Sigmoid colon (tissue), 7 donors: ENCODE results near the gene CCDC47. TPM values are rescaled to one million over a fixed set of nuclear protein-coding genes. Genes with fewer than 3 reads are reported as not detected.

Experiments
- DNase-seq: peaks from one replicate; pipeline ENCODE4 v3.0.0-alpha.2; 2019
- H3K27ac ChIP-seq, 4 donors: fragments of 200-600 bp; sonication (generic); one replicate each; pipeline ENCODE4 v1.5.1; 2016 to 2019; ENCODE audit warnings: mild to moderate bottlenecking in 1 of 4
- H3K27me3 ChIP-seq, 3 donors: fragments of 200-600 bp; sonication (generic); one replicate each; pipeline ENCODE4 v1.5.1; 2019; ENCODE audit warnings: mild to moderate bottlenecking in 1 of 3
- H3K36me3 ChIP-seq, 4 donors: fragments of 200-600 bp; sonication (generic); one replicate each; pipeline ENCODE4 v1.5.1; 2016 to 2019
- H3K4me1 ChIP-seq, 4 donors: fragments of 200-600 bp; sonication (generic); one replicate each; pipeline ENCODE4 v1.5.1; 2017 to 2019
- H3K4me3 ChIP-seq, 4 donors: fragments of 200-600 bp; sonication (generic); one replicate each; pipeline ENCODE4 v1.5.1; 2017 to 2019; ENCODE audit warnings: mild to moderate bottlenecking in 2 of 4, moderate library complexity in 1 of 4
- H3K9me3 ChIP-seq, 4 donors: fragments of 200-600 bp in 3 of 4; sonication (generic) in 3 of 4; one replicate each; pipeline versions ENCODE4 v1.5.1 to v1.6.1; 2013 to 2019
- EP300 ChIP-seq, 4 donors: sonication (generic); formaldehyde crosslinking; IDR thresholded peaks; one replicate each; pipeline ENCODE4 v1.6.1; 2017; ENCODE audit warnings: antibody characterized with exemption in 4 of 4
- POLR2A ChIP-seq, 2 donors: fragments of 450-650 bp; IDR thresholded peaks; one replicate each; pipeline ENCODE4 v1.6.1; 2016; ENCODE audit warnings: antibody characterized with exemption in 2 of 2, mild to moderate bottlenecking in 2 of 2, moderate library complexity in 2 of 2
- POLR2AphosphoS5 ChIP-seq, 4 donors: sonication (generic); formaldehyde crosslinking; IDR thresholded peaks; one replicate each; pipeline ENCODE4 v1.6.1; 2017; ENCODE audit warnings: antibody characterized with exemption in 4 of 4
- WGBS, 2 donors: extraction: QIAGEN DNeasy Blood & Tissue Kit; methylation state at CpG; one replicate each; pipeline ENCODE4 v1.1.7; 2013; 5-methylcytosine and 5-hydroxymethylcytosine counted together
- intact Hi-C: fragments of 100-400 bp; cut with DNase I; formaldehyde crosslinking; loops from one replicate; pipeline ENCODE4 v1.15.1; 2023
- polyA plus RNA-seq, 3 donors: library from polyadenylated mRNA; stranded (reverse); fragments of 200-250 nt; gene quantifications; one replicate each; pipeline ENCODE4 v1.2.3, GENCODE V29; 2013
- total RNA-seq, 4 donors: library from RNA; depleted of rRNA; stranded (reverse); fragments of >200 nt; gene quantifications; one replicate each; pipeline ENCODE4 v1.1.0, GENCODE V29; 2016
- TF ChIP-seq, protein P1 (sequence below), 4 experiments: fragments of 450-650 bp in 3 of 4; fragments of 200-600 bp in 1 of 4; IDR thresholded peaks; one replicate each; pipeline ENCODE4 v1.5.1; 2016 to 2019; ENCODE audit warnings: antibody characterized with exemption in 4 of 4, mild to moderate bottlenecking in 3 of 4, moderate library complexity in 2 of 4
- donor health status: healthy with polysubstance abuse.
- donor health status: Bipolar disorder and iron deficiency.
- donor health status: healthy.

CCDC47 gene
- total and polyA plus RNA-seq, 7 donors, result 12.0 to 65.4 (median 39.9) TPM

- no peak for DNase-seq
- peaks cover 5 to 78% (median 32%) of the 10 kb centered on the region in 4 donors for H3K36me3 ChIP-seq
- peaks cover 0 to 13% (median 11%) of the 10 kb centered on the region in 4 donors for H3K4me1 ChIP-seq
- no peaks in the 10 kb centered on the region for H3K27me3 ChIP-seq
- WGBS, 2 donors, result 46 to 80% methylated on average over 3 of the region's 3 CpGs
- intact Hi-C loops, result no loop called here
- TF ChIP-seq POLR2AphosphoS5 (IDR thresholded peaks at IDR 0.05), result no peak
- TF ChIP-seq POLR2A (IDR thresholded peaks at IDR 0.05), result no peak
- TF ChIP-seq EP300 (IDR thresholded peaks at IDR 0.05), result no peak
- TF ChIP-seq, protein P1, sequence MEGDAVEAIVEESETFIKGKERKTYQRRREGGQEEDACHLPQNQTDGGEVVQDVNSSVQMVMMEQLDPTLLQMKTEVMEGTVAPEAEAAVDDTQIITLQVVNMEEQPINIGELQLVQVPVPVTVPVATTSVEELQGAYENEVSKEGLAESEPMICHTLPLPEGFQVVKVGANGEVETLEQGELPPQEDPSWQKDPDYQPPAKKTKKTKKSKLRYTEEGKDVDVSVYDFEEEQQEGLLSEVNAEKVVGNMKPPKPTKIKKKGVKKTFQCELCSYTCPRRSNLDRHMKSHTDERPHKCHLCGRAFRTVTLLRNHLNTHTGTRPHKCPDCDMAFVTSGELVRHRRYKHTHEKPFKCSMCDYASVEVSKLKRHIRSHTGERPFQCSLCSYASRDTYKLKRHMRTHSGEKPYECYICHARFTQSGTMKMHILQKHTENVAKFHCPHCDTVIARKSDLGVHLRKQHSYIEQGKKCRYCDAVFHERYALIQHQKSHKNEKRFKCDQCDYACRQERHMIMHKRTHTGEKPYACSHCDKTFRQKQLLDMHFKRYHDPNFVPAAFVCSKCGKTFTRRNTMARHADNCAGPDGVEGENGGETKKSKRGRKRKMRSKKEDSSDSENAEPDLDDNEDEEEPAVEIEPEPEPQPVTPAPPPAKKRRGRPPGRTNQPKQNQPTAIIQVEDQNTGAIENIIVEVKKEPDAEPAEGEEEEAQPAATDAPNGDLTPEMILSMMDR (IDR thresholded peaks at IDR 0.05), result no peak
- H3K4me3 ChIP-seq, result no peak overlapping the region
- no peak overlapping the region for H3K27ac ChIP-seq
- no peaks in the 10 kb centered on the region for H3K9me3 ChIP-seq
Measured at GRCh38 chr17:63705657-63706056, 67.7 kb downstream of the CCDC47 start.

- intact Hi-C loops, result loop anchor here (5.0 kb wide), 1 partner anchor 37 kb away; the partner anchor contains the start of gene STRADA
- TF ChIP-seq, protein P1 (IDR thresholded peaks at IDR 0.05), result no peak
- TF ChIP-seq POLR2A (IDR thresholded peaks at IDR 0.05) (no peak), POLR2AphosphoS5 (IDR thresholded peaks at IDR 0.05) (no peak), EP300 (IDR thresholded peaks at IDR 0.05) (no peak)
- 89 to 91% methylated on average over 9 of the region's 9 CpGs for WGBS, 2 donors
- no peak for DNase-seq
- H3K36me3 ChIP-seq, result peaks cover 5 to 69% (median 26%) of the 10 kb centered on the region in 4 donors
- H3K27ac ChIP-seq, result no peak overlapping the region
- no peaks in the 10 kb centered on the region for H3K27me3 ChIP-seq
- H3K9me3 ChIP-seq, result no peaks in the 10 kb centered on the region
- no peak overlapping the region for H3K4me3 ChIP-seq
- H3K4me1 ChIP-seq, result peaks cover 0 to 17% (median 17%) of the 10 kb centered on the region in 4 donors
Measured at GRCh38 chr17:63704836-63705235, 68.6 kb downstream of the CCDC47 start.

DNA sequence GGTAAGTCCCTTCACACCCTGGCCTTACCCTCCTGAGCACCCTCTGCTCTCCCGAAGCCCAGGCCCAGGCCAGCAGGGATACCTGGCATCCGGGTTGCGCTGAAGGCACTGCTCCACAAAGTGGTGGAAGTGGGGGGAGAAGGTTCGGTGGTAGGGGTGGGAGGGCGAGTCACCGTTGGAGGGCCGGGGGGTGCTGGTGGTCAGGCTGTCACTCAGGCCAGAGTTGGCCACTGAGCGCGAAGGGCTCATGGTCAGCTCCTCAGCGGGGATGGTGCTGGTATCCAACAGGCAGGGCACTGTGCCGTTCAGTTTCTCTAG, 69.2 kb downstream of the CCDC47 start:
- no peaks in the 10 kb centered on the region for H3K9me3 ChIP-seq
- H3K4me1 ChIP-seq, result peaks cover 0 to 23% (median 21%) of the 10 kb centered on the region in 4 donors
- 90 to 96% methylated on average over 11 of the region's 11 CpGs for WGBS, 2 donors
- TF ChIP-seq POLR2AphosphoS5 (IDR thresholded peaks at IDR 0.05), result no peak
- TF ChIP-seq, protein P1 (IDR thresholded peaks at IDR 0.05), result no peak
- TF ChIP-seq POLR2A (IDR thresholded peaks at IDR 0.05), result no peak
- TF ChIP-seq EP300 (IDR thresholded peaks at IDR 0.05), result no peak
- intact Hi-C loops, result loop anchor here (5.0 kb wide), 1 partner anchor 38 kb away; the partner anchor contains the start of gene STRADA
- DNase-seq, result no peak
- H3K36me3 ChIP-seq, result peaks cover 5 to 63% (median 21%) of the 10 kb centered on the region in 4 donors
- H3K4me3 ChIP-seq, result no peak overlapping the region
- no peak overlapping the region for H3K27ac ChIP-seq
- no peaks in the 10 kb centered on the region for H3K27me3 ChIP-seq

- Histone ChIP-seq H3K27me3 (no peaks in the 10 kb centered on the region), H3K9me3 (no peaks in the 10 kb centered on the region), H3K4me1 (peaks cover 0 to 29% (median 26%) of the 10 kb centered on the region in 4 donors), H3K36me3 (peaks cover 5 to 58% (median 18%) of the 10 kb centered on the region in 4 donors), H3K4me3 (no peak overlapping the region), H3K27ac (no peak overlapping the region)
- intact Hi-C loops, result loop anchor here (5.0 kb wide), 1 partner anchor 39 kb away; the partner anchor contains the start of gene STRADA
- no peak for DNase-seq
- TF ChIP-seq, protein P1 (IDR thresholded peaks at IDR 0.05), result no peak
- WGBS, 2 donors, result 87 to 95% methylated on average over 16 of the region's 16 CpGs
Measured at GRCh38 chr17:63703556-63704258, 69.7 kb downstream of the CCDC47 start.
